GM19324 (cell line): ENCODE data around the gene DENND4A.
"Not testable (repeated sequence)": the region's sequence is repeated elsewhere in the genome, so short reads cannot be mapped to it uniquely, and the experiment has no call there.

Experiments used
- ATAC-seq: cut with Tn5 transposase; IDR thresholded peaks from one replicate; pipeline ENCODE4 v1.9.1; 2021; ENCODE audit warnings: mild to moderate bottlenecking, moderate library complexity; ENCODE audit not compliant: unreplicated experiment, low FRiP score

The DENND4A gene

DNA sequence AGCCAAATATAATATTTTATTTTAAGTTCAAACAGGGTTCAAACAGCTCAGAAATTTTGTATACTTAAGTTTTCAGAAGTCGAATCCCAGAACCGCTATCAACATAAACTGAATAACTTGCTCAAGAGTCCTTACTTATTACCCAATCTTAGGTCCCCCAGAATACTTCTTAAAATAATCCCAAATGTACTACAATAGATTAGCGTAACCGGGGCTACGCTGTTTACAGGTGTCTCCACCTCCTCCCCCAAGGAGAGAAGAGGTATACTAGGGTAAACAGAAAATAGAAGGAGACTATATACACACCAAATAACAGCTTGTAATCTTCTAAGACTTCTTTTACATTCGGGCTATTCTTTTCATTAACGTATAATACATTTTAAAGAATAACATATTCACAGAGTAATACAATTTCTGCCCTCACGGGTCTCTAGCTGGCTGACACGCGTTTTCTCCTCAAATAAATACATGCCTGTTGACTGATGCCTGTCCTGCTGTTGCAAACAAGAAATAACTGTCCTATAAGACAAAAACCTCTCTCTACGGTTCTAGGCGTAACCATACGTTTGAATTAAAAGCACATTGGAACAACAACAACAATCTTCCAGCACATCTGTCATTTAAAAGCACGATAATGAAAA, 1.3 kb downstream of the DENND4A start:
- no peak for ATAC-seq

DNA sequence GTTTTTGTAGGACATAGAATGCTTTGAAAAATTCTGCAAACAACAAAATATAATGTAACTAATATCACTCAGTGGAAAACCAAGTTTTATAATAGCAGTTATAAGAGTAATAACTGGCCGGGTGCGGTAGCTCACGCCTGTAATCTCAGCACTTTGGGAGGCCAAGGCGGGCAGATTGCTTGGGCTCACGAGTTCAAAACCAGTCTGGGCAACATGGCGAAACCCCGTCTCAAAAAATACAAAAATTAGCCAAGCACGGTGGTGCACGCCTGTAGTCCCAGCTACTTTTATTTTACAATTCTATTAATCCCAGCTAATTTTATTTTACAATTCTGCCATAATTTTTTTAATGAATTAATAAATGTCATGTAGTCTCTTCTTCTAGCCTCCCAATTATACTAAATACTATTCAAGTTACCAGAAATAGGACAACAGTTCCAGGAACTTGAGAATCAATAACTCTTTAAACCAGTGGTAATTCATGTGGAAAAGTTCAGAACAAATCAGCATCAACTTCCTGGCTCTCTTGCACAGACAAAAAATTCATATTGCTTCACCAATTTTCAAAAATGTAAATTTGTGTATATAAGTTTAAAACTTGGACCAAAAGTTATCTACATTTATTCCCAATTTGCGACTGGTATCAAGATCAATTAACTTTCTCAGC, 2.2 kb downstream of the DENND4A start:
- ATAC-seq, result no peak

DNA sequence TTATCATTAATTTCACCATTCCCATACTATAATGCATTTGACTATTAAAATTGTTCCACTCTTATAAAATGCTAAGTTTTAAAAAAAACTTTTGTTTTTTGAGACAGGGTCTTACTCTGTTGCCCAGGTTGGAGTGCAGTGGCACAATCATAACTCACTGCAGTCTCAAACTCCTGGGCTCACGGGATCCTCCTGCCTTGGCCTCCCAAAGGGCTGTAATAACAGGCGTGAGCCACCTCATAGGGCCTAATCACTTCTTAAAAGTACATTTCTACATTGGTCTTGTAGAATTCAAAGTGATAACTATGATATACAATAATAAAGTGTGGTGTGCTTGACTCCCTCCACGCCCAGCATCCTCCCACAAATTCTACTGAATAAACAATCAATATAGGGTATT, 3.0 kb downstream of the DENND4A start:
- no peak for ATAC-seq

DNA sequence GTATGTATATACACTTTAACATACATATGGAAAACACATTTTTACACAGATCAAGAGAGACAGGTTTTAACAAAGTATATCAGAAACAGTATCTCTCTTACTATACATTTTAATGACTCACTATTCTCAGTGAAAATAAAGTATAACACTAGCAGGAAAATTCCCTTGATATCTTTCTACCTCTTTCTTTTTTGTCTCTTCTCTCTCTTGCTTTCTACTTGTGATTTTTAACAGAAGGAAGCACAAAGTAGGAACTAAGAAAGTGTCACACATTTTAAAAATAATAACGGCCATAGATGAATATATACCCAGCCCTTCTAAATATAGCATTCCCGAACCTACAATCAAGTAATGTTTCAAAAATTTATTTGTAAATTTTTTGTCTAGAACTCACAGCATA, 4.8 kb downstream of the DENND4A start:
- ATAC-seq, result no peak

DNA sequence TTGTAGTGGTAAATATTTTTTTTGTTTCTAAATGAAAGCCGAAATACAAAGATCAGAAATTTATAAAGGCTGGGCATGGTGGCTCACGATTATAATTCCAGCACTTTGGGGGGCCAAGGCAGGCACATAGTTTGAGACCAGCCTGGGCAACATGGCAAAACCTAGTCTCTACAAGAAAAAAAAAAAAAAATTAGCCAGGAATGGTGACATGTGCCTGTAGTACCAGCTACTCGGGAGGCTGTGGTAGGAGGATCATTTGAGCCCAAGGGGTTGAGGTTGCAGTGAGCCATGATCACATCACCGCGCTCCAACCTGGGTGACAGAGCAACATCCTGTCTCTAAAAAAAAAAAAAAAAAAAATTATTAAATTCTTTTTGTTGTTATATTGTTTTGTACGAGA, 6.9 kb downstream of the DENND4A start:
- ATAC-seq, result no peak

DNA sequence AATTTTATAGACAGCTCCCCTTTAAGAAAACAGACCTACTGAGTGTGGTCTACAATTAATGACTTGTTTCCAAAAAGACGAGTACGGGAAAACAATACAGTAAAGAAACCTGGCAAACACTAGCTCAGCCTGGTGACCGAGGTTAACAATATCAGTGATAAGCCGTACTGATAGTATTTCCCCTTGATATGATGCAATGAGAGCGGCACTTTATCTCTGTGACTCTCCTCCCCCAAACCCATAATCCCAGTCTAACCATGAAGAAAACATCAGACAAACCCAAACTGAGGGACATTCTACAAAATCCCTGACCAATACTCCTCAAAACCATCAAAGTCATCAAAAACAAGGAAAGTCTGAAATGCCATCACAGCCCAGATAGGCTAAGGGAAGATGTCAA, 8.2 kb downstream of the DENND4A start:
- ATAC-seq, result no peak

DNA sequence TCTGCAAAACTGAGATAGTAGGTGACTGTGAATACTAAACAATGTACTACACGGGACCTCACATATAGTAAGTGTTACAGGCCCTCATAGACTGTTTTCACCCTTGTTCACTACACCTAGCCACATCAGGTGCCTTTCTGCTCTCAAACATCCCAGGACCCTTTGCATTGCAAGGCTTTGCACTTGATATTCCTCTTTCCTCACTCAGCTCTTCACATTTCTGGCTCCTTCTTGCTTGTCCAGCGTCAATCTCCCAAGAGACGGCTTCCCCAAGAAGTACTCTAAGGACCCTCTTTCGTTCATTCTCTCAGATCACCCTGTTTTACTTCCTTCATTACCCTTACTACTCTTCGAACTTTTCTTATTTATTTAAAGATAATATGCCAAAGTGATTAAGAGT, 10.0 kb downstream of the DENND4A start:
- ATAC-seq, result no peak

DNA sequence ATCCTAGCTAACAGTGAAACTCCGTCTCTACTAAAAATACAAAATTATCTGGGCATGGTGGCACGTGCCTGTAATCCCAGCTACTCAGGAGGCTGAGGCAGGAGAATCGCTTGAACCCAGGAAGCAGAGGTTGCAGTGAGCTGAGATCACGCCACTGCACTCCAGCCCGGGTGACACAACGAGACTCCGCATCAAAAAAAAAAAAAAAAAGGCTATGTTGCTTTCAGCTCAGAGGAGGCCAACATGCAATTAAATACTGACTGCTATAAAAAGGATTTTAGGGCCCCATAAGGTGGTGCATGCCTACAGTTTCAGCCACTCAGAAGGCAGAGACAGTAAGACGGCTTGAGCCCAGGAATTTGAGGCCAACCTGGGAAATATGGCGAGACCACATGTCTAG, 13.4 kb downstream of the DENND4A start:
- not testable (repeated sequence) for ATAC-seq

DNA sequence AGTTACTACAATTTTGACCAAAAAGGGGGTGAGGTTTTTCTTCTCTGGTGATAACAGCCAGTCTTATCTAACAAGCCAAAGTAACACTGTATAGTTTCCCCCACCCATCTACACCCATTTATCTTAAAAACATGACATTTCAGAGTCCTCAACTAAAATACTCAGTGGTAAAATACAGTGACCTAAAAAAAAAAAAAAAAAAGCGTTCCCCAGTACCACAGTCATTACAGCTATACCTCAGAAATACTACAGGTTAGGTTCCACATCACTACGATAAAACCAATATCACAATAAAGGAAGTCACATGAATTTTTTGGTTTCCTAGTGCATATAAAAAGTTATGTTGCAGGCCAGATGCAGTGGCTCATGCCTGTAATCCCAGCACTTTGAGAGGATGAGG, 13.8 kb downstream of the DENND4A start:
- no peak for ATAC-seq

DNA sequence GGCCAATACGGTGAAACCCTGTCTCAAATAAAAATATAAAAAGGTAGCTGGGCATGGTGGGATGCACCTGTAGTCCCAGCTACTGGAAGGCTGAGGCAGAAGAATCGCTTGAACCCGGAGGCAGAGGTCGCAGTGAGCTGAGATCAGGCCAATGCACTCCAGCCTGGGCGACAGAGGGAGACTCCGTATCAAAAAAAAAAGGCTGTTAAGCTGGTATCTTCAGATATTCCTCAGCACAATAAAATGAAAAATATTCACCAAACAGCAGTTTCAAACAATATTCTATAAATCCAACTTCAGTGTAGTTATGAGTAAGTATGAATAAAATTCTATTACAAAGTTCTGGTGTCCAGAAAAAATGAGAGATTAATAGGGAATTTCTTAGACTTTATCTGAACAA, 14.2 kb downstream of the DENND4A start:
- no peak for ATAC-seq

DNA sequence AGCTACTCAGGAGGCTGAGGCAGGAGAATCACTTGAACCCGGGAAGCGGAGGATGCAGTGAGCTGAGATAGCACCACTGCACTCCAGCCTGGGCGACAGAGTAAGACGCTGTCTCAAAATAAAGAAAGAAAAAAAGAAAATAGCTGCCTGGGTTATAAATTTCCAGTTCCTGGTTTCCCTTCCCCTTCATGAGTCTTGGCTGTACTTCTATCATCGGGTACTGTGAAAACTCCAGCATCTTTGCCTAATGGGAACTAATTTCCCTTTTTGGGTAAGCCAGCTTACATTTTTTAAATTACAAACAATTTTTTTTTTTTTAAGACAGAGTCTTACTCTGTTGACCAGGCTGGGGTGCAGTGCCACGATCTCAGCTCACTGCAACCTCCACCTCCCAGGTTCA, 15.0 kb downstream of the DENND4A start:
- no peak for ATAC-seq

DNA sequence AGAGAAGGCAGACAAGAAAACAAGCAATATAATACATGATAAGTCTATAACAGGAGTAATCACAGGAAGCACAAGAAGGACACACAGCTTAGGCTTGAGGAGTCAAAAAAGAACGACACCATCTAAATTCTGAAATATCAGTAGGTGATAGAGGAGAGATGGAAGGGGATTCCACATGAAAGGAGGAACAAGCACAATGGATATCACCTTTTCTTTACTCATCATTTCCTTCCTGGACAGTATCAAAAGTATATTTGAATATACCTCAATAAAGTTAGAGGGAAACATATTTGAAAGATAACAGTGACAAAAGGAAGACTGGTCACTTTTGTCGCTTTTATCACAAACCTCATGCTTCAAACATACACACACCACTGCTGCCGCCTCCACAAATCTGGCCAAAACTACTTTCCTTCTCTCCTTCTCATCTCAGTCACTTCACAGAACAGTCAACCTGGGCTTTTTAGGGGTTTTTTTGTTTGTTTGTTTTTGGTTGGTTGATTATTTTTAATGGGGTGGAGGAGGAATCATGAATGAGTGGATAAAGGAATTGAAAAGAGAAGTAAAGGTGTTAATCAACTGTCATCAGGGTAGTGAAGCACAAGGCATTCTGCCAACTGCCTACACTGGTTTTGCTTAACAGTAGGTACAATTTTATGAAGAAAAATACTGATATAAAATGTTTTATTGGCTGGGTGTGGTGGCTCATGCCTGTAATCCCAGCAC, 18.5 kb downstream of the DENND4A start:
- no peak for ATAC-seq

DNA sequence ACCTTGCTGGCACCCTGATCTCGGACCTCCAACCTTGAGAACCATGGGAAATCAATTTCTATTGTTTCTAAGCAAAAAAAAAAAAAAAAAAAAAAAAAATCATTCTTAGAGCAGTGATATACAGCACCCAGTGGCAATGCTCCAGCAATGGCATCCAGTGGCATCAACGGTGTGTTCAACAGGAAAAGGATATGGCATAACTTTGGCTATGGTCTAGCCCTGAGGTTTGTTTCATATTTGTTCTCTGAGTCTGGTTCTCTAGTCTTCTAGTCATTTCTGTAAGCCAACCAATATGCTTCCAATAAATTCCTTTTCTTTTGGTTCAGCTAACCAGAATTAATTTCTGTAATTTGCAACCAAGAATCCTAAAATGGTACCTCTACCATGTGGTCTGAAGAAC, 19.2 kb downstream of the DENND4A start:
- no peak for ATAC-seq

DNA sequence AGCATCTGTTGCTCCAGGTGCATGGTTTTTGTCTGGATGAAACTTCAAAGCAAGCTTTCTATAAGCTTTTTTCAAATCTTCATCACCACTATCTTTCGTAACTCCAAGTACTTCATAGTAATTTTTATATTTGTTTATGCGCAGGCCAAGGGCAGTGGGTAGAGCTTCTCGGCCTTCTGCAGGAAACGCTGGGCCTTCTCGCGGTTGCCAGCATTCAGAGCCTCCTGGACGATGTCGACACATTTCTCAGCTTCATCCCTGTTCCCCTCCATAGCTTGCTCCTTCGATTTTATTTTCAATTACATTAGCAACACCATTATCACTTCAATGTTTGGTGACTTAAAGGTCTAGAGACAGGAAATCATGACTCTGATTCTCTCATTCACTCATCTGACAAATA, 20.2 kb downstream of the DENND4A start:
- no peak for ATAC-seq

DNA sequence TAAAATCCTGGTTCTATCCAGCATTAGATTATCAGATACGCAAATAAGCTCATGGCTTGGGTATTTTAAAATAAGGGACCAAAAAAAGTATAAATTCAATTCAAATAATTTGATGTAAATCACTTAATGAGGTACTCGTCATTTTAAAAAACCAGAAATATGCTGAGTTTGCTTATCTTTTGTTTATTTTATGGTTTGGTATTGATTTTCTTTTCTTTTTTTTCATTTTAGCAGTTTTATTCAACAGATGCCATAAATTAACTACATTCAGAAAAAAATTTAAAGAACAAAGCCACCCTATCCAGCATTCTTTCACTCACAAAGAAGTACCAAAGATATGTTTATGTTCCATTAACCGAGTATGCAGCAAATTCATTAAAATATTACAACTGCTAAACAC, 22.6 kb downstream of the DENND4A start:
- ATAC-seq, result no peak

DNA sequence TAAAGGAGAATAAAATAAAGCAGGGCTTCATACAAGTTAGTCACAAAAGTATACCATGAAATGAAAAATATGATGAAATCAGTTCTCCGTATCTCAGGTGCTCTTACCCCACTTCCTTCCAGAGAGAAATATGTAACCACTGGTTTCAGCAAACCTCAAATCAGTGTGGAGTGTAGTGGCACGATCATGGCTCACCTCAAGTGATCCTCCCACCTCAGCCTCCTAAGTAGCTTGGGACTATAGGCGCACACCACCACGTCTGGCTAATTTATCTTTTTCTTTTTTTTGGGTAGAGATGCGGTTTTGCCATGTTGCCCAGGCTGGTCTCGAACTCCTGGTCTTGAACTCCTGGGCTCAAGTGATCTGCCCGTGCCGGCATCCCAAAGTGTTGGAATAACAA, 24.2 kb downstream of the DENND4A start:
- ATAC-seq, result no peak

DNA sequence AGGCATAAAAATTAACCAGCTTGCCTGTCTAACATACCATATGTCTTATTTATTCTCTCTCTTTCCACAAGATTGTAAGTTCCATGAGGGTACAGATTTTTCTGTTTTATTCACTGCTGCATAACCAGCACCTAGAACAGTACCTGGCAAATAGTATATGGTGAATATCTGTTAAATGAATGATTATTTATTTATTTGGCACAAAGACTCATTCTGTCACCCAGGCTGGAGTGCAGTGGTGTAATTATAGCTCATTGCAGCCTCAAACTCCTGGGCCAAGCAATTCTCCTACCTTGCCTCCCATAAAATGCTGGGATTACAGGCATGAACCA, 24.9 kb downstream of the DENND4A start:
- no peak for ATAC-seq

DNA sequence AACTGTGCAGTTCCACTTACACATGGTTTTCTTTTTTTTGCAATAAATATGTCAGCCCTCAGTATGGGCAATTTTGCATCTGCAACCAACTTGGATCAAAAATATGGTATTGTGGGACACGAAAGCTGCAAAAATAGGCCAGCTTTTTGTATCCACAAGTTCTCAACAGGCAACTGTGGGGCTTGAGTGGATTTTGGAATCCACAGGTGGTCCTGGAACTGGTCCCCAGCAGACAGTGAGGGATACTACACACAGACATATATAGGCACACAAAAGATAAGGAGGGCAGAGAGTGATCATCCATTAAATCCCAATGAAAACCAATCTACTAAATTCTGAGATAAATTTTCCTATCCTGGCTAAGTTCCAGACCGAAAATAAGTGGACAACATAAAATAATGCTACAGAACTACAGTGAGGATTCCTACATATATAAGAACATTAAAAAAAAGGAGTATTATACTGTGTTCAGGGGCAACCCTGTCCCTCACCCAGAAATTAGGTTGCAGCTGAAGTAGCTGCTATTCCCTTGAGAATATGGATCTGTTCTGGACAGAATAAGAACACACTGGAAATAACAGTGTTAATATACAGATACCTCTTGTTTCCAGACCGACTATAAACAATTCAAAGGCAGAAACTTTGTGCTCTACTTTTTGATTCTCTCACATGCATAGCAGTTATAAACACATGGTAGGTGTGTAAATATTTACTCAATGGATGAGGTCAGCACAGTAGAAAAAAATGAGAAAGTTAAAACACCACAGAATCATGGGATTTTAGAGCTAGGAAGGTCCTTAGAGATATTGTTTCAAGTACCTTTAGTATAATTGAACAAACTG, 25.4 kb downstream of the DENND4A start:
- ATAC-seq, result no peak

DNA sequence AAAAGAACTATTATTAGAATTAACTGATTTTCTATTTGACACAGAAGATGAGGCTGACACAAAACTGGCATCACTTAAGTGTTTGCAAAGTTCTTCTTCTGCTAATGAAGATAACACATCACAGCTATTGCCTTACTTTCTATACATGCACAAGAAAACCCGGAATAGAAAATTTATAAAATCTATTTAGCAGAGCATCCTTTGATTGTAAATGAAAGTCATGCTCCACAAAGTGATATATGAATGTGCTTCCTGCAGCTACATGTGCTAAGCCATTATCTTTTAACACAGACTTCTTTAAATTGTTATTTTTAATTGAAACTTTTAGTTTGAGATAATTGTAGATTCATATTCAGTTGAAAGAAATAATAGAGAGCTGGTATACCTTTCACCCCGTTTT, 27.0 kb downstream of the DENND4A start:
- no peak for ATAC-seq

DNA sequence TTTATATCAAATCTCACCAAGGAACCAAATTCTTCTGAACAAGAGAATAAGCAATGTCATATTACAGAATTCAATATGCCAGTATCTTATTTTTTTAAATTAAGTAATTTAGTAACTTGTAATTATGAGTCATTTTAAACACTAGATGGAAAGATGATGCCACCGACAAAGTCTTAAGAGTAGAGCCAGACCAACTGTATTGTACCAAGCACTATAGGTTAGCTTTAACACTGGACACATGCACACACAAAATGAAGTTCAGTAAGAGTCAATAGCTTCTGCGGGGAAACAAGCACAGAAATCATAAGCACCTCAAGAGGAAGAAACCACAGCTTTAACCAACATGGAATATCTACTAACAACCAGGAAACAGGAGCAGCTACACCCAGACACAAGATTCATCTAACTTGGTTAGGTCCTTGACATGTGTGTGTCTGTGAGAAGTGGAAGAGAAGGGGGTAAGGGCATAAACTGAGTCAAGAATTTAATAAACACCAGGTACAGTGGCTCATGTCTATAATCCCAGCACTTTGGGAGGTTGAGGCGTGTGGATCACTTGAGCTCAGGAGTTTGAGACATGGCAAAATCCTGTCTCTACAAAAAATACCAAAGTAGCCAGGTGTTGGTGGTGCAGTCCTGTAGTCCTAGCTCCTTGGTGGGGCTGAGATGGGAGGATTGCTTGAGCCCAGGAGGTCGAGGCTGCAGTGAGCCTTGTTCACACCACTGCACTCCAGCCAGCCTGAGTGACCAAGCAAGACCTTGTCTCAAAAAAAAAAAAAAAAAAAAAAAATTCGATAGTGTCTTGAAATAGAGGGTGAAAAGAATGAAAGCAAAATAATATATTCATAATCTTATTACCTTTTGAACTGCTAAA, 28.9 kb downstream of the DENND4A start:
- no peak for ATAC-seq
